ENCODE data around the gene PRKAG2. TPM values are rescaled to one million over a fixed set of nuclear protein-coding genes. Genes with fewer than 3 reads are reported as not detected.
A peak's percentile ranks its signal among the peaks of the same experiment; 100 is the strongest.

PRKAG2 gene
- total and polyA plus RNA-seq, 2 of the 13 experiments (the other 11 are each of a cell fraction or from before 2014, with no cell fraction given), result 0.90 to 1.3 TPM

DNA sequence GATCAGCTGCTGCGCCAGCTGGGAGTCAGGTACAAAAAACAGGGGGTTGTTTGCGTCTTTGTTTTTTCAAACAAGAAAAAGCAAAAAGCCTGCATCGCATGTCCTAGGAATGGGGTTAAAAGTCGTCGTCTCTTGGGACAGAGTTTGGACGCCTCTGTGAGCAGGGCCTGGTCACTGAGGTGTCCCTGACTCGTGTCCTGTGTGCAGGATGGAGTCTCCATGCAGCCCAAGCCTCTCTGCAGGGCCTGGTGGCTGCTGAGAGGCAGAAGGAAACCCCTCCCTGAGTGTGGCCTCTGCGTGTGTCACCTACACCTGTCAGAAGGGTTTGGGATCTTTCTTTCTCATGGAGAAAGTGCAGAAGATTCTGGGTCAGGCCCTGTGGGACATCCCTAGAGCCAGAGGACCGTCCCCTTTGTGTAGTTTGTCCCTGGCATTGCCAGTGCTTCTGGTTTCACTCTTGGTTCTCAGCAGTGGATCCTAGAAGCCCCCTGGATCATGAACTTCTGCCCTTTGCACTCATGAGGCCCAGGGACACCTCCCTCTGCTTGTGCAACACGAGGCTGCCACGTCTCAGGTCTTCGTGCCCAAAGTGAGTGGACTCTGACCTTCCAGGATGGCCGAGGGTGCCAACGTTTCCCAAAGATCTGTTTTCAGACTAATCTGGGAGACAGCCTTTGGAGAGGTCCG, 75.0 kb downstream of the PRKAG2 start (continued):
- TF ChIP-seq, protein P1, sequence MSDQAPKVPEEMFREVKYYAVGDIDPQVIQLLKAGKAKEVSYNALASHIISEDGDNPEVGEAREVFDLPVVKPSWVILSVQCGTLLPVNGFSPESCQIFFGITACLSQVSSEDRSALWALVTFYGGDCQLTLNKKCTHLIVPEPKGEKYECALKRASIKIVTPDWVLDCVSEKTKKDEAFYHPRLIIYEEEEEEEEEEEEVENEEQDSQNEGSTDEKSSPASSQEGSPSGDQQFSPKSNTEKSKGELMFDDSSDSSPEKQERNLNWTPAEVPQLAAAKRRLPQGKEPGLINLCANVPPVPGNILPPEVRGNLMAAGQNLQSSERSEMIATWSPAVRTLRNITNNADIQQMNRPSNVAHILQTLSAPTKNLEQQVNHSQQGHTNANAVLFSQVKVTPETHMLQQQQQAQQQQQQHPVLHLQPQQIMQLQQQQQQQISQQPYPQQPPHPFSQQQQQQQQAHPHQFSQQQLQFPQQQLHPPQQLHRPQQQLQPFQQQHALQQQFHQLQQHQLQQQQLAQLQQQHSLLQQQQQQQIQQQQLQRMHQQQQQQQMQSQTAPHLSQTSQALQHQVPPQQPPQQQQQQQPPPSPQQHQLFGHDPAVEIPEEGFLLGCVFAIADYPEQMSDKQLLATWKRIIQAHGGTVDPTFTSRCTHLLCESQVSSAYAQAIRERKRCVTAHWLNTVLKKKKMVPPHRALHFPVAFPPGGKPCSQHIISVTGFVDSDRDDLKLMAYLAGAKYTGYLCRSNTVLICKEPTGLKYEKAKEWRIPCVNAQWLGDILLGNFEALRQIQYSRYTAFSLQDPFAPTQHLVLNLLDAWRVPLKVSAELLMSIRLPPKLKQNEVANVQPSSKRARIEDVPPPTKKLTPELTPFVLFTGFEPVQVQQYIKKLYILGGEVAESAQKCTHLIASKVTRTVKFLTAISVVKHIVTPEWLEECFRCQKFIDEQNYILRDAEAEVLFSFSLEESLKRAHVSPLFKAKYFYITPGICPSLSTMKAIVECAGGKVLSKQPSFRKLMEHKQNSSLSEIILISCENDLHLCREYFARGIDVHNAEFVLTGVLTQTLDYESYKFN (CRISPR knock-in tag; conservative IDR thresholded peaks at IDR 0.05), result 0 out of 2 replicates have a peak, but pooled peaks have one; percentile 33
- no peak for TF ChIP-seq ZNF776 (CRISPR knock-in tag; IDR thresholded peaks at IDR 0.05)
- no peak for TF ChIP-seq HOXD1 (CRISPR knock-in tag; IDR thresholded peaks at IDR 0.05)
- no peak for TF ChIP-seq REPIN1 (CRISPR knock-in tag; IDR thresholded peaks at IDR 0.05; ENCODE audit: borderline replicate concordance, low read depth)
- TF ChIP-seq SKI (IDR thresholded peaks at IDR 0.05; ENCODE audit: partially characterized antibody), result no peak
- TF ChIP-seq, protein P2, sequence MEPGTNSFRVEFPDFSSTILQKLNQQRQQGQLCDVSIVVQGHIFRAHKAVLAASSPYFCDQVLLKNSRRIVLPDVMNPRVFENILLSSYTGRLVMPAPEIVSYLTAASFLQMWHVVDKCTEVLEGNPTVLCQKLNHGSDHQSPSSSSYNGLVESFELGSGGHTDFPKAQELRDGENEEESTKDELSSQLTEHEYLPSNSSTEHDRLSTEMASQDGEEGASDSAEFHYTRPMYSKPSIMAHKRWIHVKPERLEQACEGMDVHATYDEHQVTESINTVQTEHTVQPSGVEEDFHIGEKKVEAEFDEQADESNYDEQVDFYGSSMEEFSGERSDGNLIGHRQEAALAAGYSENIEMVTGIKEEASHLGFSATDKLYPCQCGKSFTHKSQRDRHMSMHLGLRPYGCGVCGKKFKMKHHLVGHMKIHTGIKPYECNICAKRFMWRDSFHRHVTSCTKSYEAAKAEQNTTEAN (CRISPR knock-in tag; conservative IDR thresholded peaks at IDR 0.05), result 0 out of 2 replicates have a peak, but pooled peaks have one; percentile 37
- TF ChIP-seq SIN3B (IDR thresholded peaks at IDR 0.05; ENCODE audit: low read length), result no peak
- TF ChIP-seq, protein P3, sequence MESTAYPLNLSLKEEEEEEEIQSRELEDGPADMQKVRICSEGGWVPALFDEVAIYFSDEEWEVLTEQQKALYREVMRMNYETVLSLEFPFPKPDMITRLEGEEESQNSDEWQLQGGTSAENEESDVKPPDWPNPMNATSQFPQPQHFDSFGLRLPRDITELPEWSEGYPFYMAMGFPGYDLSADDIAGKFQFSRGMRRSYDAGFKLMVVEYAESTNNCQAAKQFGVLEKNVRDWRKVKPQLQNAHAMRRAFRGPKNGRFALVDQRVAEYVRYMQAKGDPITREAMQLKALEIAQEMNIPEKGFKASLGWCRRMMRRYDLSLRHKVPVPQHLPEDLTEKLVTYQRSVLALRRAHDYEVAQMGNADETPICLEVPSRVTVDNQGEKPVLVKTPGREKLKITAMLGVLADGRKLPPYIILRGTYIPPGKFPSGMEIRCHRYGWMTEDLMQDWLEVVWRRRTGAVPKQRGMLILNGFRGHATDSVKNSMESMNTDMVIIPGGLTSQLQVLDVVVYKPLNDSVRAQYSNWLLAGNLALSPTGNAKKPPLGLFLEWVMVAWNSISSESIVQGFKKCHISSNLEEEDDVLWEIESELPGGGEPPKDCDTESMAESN (CRISPR knock-in tag; conservative IDR thresholded peaks at IDR 0.05), result no peak
- TF ChIP-seq ZNF331 (CRISPR knock-in tag; IDR thresholded peaks at IDR 0.05), result no peak
- TF ChIP-seq, protein P4, sequence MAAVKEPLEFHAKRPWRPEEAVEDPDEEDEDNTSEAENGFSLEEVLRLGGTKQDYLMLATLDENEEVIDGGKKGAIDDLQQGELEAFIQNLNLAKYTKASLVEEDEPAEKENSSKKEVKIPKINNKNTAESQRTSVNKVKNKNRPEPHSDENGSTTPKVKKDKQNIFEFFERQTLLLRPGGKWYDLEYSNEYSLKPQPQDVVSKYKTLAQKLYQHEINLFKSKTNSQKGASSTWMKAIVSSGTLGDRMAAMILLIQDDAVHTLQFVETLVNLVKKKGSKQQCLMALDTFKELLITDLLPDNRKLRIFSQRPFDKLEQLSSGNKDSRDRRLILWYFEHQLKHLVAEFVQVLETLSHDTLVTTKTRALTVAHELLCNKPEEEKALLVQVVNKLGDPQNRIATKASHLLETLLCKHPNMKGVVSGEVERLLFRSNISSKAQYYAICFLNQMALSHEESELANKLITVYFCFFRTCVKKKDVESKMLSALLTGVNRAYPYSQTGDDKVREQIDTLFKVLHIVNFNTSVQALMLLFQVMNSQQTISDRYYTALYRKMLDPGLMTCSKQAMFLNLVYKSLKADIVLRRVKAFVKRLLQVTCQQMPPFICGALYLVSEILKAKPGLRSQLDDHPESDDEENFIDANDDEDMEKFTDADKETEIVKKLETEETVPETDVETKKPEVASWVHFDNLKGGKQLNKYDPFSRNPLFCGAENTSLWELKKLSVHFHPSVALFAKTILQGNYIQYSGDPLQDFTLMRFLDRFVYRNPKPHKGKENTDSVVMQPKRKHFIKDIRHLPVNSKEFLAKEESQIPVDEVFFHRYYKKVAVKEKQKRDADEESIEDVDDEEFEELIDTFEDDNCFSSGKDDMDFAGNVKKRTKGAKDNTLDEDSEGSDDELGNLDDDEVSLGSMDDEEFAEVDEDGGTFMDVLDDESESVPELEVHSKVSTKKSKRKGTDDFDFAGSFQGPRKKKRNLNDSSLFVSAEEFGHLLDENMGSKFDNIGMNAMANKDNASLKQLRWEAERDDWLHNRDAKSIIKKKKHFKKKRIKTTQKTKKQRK (IDR thresholded peaks at IDR 0.05; ENCODE audit: low read length), result no peak
- TF ChIP-seq ATF7 (IDR thresholded peaks at IDR 0.05), result no peak
- TF ChIP-seq ATF7 (CRISPR knock-in tag; IDR thresholded peaks at IDR 0.05), result no peak
- TF ChIP-seq MTA1 (CRISPR knock-in tag; IDR thresholded peaks at IDR 0.05; ENCODE audit: borderline replicate concordance), result 0 out of 2 replicates have a peak, but pooled peaks have one; percentile 21
- TF ChIP-seq, protein P5, sequence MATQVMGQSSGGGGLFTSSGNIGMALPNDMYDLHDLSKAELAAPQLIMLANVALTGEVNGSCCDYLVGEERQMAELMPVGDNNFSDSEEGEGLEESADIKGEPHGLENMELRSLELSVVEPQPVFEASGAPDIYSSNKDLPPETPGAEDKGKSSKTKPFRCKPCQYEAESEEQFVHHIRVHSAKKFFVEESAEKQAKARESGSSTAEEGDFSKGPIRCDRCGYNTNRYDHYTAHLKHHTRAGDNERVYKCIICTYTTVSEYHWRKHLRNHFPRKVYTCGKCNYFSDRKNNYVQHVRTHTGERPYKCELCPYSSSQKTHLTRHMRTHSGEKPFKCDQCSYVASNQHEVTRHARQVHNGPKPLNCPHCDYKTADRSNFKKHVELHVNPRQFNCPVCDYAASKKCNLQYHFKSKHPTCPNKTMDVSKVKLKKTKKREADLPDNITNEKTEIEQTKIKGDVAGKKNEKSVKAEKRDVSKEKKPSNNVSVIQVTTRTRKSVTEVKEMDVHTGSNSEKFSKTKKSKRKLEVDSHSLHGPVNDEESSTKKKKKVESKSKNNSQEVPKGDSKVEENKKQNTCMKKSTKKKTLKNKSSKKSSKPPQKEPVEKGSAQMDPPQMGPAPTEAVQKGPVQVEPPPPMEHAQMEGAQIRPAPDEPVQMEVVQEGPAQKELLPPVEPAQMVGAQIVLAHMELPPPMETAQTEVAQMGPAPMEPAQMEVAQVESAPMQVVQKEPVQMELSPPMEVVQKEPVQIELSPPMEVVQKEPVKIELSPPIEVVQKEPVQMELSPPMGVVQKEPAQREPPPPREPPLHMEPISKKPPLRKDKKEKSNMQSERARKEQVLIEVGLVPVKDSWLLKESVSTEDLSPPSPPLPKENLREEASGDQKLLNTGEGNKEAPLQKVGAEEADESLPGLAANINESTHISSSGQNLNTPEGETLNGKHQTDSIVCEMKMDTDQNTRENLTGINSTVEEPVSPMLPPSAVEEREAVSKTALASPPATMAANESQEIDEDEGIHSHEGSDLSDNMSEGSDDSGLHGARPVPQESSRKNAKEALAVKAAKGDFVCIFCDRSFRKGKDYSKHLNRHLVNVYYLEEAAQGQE (IDR thresholded peaks at IDR 0.05; ENCODE audit: borderline replicate concordance in 1 of 2, low read depth in 1 of 2, low read length in 2 of 2), result no peak
- TF ChIP-seq PRPF4 (IDR thresholded peaks at IDR 0.05; ENCODE audit: low read depth, low read length, poor library complexity, severe bottlenecking), result no peak
